Endothelial cell of umbilical vein (primary cell): Measurements from ENCODE around the gene CACNA1E. TPM values are rescaled to one million over a fixed set of nuclear protein-coding genes. Genes with fewer than 3 reads are reported as not detected.

ENCODE experiments used
- BruUV-seq: library from RNA; stranded (reverse); fragments of 400-500 nt; replicated peaks from 2 replicates; lab custom pipeline; 2021; lab: Mats Ljungman, UMichigan
- CTCF ChIA-PET: fragments of 300-600, 350-600 bp; sonication (Branson Sonifier 250); formaldehyde crosslinking; loops from one replicate; lab custom pipeline; 2021; ENCODE audit warnings: antibody characterized with exemption, inconsistent platforms; lab: Charles Lee
- POLR2A ChIA-PET: fragments of 300-600, 350-600 bp; sonication (Branson Sonifier 250); formaldehyde crosslinking; loops from one replicate; lab custom pipeline; 2021; ENCODE audit warnings: antibody characterized with exemption, inconsistent platforms; lab: Charles Lee
- DNase-seq: peaks from one replicate; pipeline ENCODE4 v3.0.0-alpha.2; 2011; ENCODE audit warnings: low read depth, low spot score
- FAIRE-seq: peaks from 2 replicates; lab custom pipeline; 2011; peaks lifted over from hg19 to GRCh38; lab: Jason Lieb, UNC
- H2AFZ ChIP-seq: 2 replicates; pipeline ENCODE4 v1.6.0; 2012; ENCODE audit warnings: low read depth, low read length, control low read depth, inconsistent platforms
- H3K27ac ChIP-seq: 2 replicates; pipeline ENCODE4 v1.5.1; 2011; ENCODE audit warnings: low read depth, mild to moderate bottlenecking, control low read depth, low read length, moderate library complexity; ENCODE audit not compliant: insufficient read depth
- H3K27me3 ChIP-seq, 2 experiments: 2 replicates each; pipeline versions ENCODE4 v1.6.0 to v1.6.1; 2011; ENCODE audit warnings: low read length in 2 of 2, mixed read lengths in 1 of 2; ENCODE audit not compliant: control insufficient read depth in 2 of 2, insufficient read depth in 2 of 2
- H3K36me3 ChIP-seq, 2 experiments: 2 replicates in 1 of 2; 3 replicates in 1 of 2; pipeline ENCODE4 v1.5.1; 2011; ENCODE audit warnings: low read length in 2 of 2, mild to moderate bottlenecking in 1 of 2, moderate library complexity in 1 of 2; ENCODE audit not compliant: control insufficient read depth in 2 of 2, insufficient read depth in 2 of 2; ENCODE audit errors: extremely low read depth in 1 of 2
- H3K4me1 ChIP-seq: 3 replicates; pipeline ENCODE4 v1.5.1; 2011; ENCODE audit warnings: mild to moderate bottlenecking, low read length; ENCODE audit not compliant: control insufficient read depth, insufficient read depth; ENCODE audit errors: extremely low read depth
- H3K4me2 ChIP-seq: 2 replicates; pipeline ENCODE4 v1.6.1; 2011; ENCODE audit warnings: low read length, control low read depth, mixed read lengths; ENCODE audit not compliant: insufficient read depth
- H3K4me3 ChIP-seq, 3 experiments: fragments of 200-600 bp in 1 of 3; sonication (generic), shearing (Covaris generic) in 1 of 3; replicated peaks in 1 of 3; 2 replicates each; pipeline ENCODE4 v1.5.1; 2011 to 2016; ENCODE audit warnings: control low read depth in 3 of 3, low read length in 3 of 3, mild to moderate bottlenecking in 2 of 3, inconsistent platforms in 1 of 3, low read depth in 1 of 3, moderate library complexity in 1 of 3; ENCODE audit not compliant: insufficient read depth in 1 of 3
- H3K79me2 ChIP-seq: 2 replicates; pipeline ENCODE4 v1.6.0; 2012; ENCODE audit warnings: low read length, inconsistent platforms; ENCODE audit not compliant: control insufficient read depth, insufficient read depth
- H3K9ac ChIP-seq: replicated peaks from 2 replicates; pipeline ENCODE3; 2011; ENCODE audit warnings: low read length, control low read depth; ENCODE audit not compliant: insufficient read depth; ENCODE audit errors: extremely low read depth
- H3K9me1 ChIP-seq: replicated peaks from 3 replicates; pipeline ENCODE4 v1.6.0; 2011; ENCODE audit warnings: mild to moderate bottlenecking, low read length; ENCODE audit not compliant: control insufficient read depth, insufficient read depth; ENCODE audit errors: extremely low read depth
- H3K9me3 ChIP-seq: replicated peaks from 2 replicates; pipeline ENCODE4 v1.5.1; 2012; ENCODE audit warnings: low read length, inconsistent platforms; ENCODE audit not compliant: control insufficient read depth, insufficient read depth
- H4K20me1 ChIP-seq: replicated peaks from 2 replicates; pipeline ENCODE3; 2011; ENCODE audit warnings: mild to moderate bottlenecking, low read length; ENCODE audit not compliant: control insufficient read depth, insufficient read depth; ENCODE audit errors: extremely low read depth
- EZH2 ChIP-seq: IDR thresholded peaks from 2 replicates; pipeline ENCODE4 v1.6.1; 2012; ENCODE audit warnings: borderline replicate concordance, low read depth, mild to moderate bottlenecking, moderate library complexity, low read length, inconsistent platforms; ENCODE audit not compliant: severe bottlenecking
- FOS ChIP-seq: IDR thresholded peaks from 2 replicates; pipeline ENCODE4 v1.6.1; 2011; ENCODE audit warnings: mild to moderate bottlenecking, low read length, moderate library complexity, borderline replicate concordance; ENCODE audit not compliant: insufficient read depth
- GATA2 ChIP-seq: IDR thresholded peaks from 2 replicates; pipeline ENCODE4 v1.7.0; 2011; ENCODE audit warnings: low read depth, mild to moderate bottlenecking, moderate library complexity, mixed read lengths, low read length; ENCODE audit not compliant: insufficient read length, insufficient read depth
- JUN ChIP-seq: IDR thresholded peaks from 2 replicates; pipeline ENCODE4 v1.6.1; 2011; ENCODE audit warnings: borderline replicate concordance, low read depth; ENCODE audit not compliant: insufficient read length, insufficient read depth
- MYC ChIP-seq: IDR thresholded peaks from one replicate; pipeline ENCODE4 v1.6.1; 2011; ENCODE audit warnings: mild to moderate bottlenecking, low read depth, low read length
- POLR2A ChIP-seq: IDR thresholded peaks from 2 replicates; pipeline ENCODE4 v1.6.1; 2012; ENCODE audit warnings: low read depth, mild to moderate bottlenecking, control low read depth, low read length
- POLR2AphosphoS5 ChIP-seq: IDR thresholded peaks from 2 replicates; pipeline ENCODE4 v1.6.1; 2012; ENCODE audit warnings: low read depth, mild to moderate bottlenecking, control low read depth, low read length, moderate library complexity; ENCODE audit not compliant: insufficient read depth
- dilution Hi-C: fragments of 300-500 bp; cut with MboI; formaldehyde crosslinking; loops from one replicate; pipeline ENCODE4 v1.15.0; 2019; ENCODE audit warnings: low sequenced_read_pairs; ENCODE audit not compliant: extremely low pct_ligation_motif_present
- intact Hi-C: fragments of 100-400 bp; cut with micrococcal nuclease; formaldehyde crosslinking; loops from one replicate; pipeline ENCODE4 v1.10.0; 2022
- polyA plus RNA-seq, 4 experiments: library from polyadenylated mRNA; depleted of rRNA in 3 of 4; stranded (reverse) in 3 of 4; unstranded in 1 of 4; fragments of >200 nt; gene quantifications; 2 replicates each; pipeline versions ENCODE4 v1.2.1 to v1.2.3, GENCODE V29; 2011 to 2012; ENCODE audit warnings: missing spikeins in 1 of 4
- total RNA-seq: library from RNA; stranded (reverse); gene quantifications from 2 replicates; pipeline ENCODE4 v1.2.3, GENCODE V29; 2021
- TF ChIP-seq, protein P1 (sequence below): IDR thresholded peaks from 2 replicates; pipeline ENCODE4 v1.6.1; 2011; ENCODE audit not compliant: insufficient read depth, insufficient read length
- TF ChIP-seq, protein P2 (sequence below), 2 donors: IDR thresholded peaks; 1 replicate in 1 of 2; 2 replicates in 1 of 2; pipeline ENCODE4 v1.5.1; 2011; ENCODE audit warnings: low read length in 2 of 2, mild to moderate bottlenecking in 2 of 2, moderate library complexity in 2 of 2, control low read depth in 1 of 2, inconsistent platforms in 1 of 2, low read depth in 1 of 2; ENCODE audit not compliant: insufficient read depth in 1 of 2; ENCODE audit errors: extremely low read depth in 1 of 2

The CACNA1E gene
- total and polyA plus RNA-seq, 2 donors (not counting 3 experiments of a cell fraction or from before 2014, with no cell fraction given), result not detected

DNA sequence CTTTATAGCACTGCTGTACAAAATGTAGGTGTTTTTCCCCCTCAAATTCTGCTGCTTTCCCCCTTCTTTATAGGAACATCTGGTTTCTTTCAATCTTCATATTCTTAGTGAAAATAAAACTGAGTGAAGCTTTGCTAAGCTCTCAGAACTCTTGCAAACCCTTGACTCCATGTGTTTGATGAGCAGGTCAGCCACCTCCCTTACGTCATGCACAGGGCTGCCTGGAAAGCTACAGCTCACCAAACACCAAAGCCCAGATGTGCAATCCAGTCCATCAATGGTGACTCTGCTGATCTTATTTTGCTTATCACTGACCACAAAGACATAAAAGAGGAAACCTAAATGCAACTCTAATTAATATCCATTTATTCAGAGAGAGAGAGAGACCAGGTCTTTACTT is 5.5 kb downstream of the CACNA1E start:
- Histone ChIP-seq H3K4me3 (no peak overlapping the region), H3K27me3 (peaks cover 15 to 19% of the 10 kb centered on the region in 2 experiments), H3K27ac (no peak overlapping the region), H3K9me3 (no peaks in the 10 kb centered on the region), H3K9me1 (no peaks in the 10 kb centered on the region), H3K79me2 (no peaks in the 10 kb centered on the region), H3K4me1 (no peaks in the 10 kb centered on the region), H3K36me3 (no peaks in the 10 kb centered on the region), H4K20me1 (no peaks in the 10 kb centered on the region), H3K4me2 (no peak overlapping the region), H3K9ac (no peak overlapping the region), H2AFZ (no peak overlapping the region)
- TF ChIP-seq MYC (no peak), POLR2AphosphoS5 (no peak), EZH2 (no peak), JUN (no peak), GATA2 (no peak), POLR2A (no peak), FOS (no peak)
- TF ChIP-seq, protein P1, sequence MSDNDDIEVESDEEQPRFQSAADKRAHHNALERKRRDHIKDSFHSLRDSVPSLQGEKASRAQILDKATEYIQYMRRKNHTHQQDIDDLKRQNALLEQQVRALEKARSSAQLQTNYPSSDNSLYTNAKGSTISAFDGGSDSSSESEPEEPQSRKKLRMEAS, result no peak
- TF ChIP-seq, protein P2, sequence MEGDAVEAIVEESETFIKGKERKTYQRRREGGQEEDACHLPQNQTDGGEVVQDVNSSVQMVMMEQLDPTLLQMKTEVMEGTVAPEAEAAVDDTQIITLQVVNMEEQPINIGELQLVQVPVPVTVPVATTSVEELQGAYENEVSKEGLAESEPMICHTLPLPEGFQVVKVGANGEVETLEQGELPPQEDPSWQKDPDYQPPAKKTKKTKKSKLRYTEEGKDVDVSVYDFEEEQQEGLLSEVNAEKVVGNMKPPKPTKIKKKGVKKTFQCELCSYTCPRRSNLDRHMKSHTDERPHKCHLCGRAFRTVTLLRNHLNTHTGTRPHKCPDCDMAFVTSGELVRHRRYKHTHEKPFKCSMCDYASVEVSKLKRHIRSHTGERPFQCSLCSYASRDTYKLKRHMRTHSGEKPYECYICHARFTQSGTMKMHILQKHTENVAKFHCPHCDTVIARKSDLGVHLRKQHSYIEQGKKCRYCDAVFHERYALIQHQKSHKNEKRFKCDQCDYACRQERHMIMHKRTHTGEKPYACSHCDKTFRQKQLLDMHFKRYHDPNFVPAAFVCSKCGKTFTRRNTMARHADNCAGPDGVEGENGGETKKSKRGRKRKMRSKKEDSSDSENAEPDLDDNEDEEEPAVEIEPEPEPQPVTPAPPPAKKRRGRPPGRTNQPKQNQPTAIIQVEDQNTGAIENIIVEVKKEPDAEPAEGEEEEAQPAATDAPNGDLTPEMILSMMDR (IDR thresholded peaks at IDR 0.05; ENCODE audit: extremely low read depth in 1 of 2, insufficient read depth in 1 of 2, low read depth in 1 of 2, low read length in 2 of 2), result no peak
- dilution Hi-C loops, result no loop called here
- no TSS peak for BruUV-seq
- FAIRE-seq (no peak), DNase-seq (no peak)
- intact Hi-C loops, result no loop called here
- ChIA-PET CTCF (no interaction called here), POLR2A (no interaction called here)
